Nephron progenitor cell (in vitro differentiated cells): ENCODE results near the gene CTNNB1.

Experiments used
- DNase-seq: peaks from one replicate; pipeline ENCODE4 v3.0.0; 2021
- H3K27ac Mint-ChIP-seq: 2 replicates; pipeline ENCODE4 v1.8.0; 2021; ENCODE audit warnings: mild to moderate bottlenecking, moderate library complexity, mixed read lengths
- H3K27me3 Mint-ChIP-seq: 2 replicates; pipeline ENCODE4 v1.8.0; 2021; ENCODE audit warnings: mild to moderate bottlenecking, low read depth, mixed read lengths; ENCODE audit not compliant: poor library complexity
- H3K36me3 Mint-ChIP-seq: 2 replicates; pipeline ENCODE4 v1.8.0; 2021; ENCODE audit warnings: low read depth, mixed read lengths
- H3K4me1 Mint-ChIP-seq: 2 replicates; pipeline ENCODE4 v1.8.0; 2021; ENCODE audit warnings: mixed read lengths
- H3K4me3 Mint-ChIP-seq: 2 replicates; pipeline ENCODE4 v1.8.0; 2021; ENCODE audit warnings: mild to moderate bottlenecking, moderate library complexity, mixed read lengths
- H3K9me3 Mint-ChIP-seq: 2 replicates; pipeline ENCODE4 v1.8.0; 2021; ENCODE audit warnings: mild to moderate bottlenecking, moderate library complexity, mixed read lengths
- TF ChIP-seq, protein P1 (sequence below): fragments of 200-600 bp; sonication (generic); IDR thresholded peaks from 2 replicates; pipeline ENCODE4 v1.5.0; 2021; ENCODE audit warnings: antibody characterized with exemption

The CTNNB1 gene

DNA sequence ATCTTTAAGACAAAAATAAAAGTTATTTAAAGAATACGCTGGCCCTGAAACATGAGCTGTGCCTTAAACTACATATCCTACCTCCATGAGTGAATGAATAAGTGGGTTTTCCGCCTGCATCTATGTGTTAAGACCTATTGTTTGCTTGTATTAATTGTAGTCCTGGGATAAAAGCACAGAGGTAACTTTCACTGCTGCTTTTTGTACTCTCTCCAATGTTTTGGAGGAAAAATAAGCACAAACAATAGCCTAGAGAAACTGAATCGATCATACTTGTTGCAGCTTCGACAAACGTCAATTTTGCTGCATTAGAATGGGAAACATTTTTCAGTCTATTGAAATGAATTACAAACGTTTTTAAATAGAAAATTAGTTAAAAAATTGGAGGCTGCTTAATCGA lies 1.3 kb upstream of the CTNNB1 start:
- peak overlapping the region; percentile 88 for H3K4me3 Mint-ChIP-seq
- H3K36me3 Mint-ChIP-seq = no peaks in the 10 kb centered on the region
- no peak for DNase-seq
- peaks cover 3% of the 10 kb centered on the region for H3K27me3 Mint-ChIP-seq
- peaks cover 33% of the 10 kb centered on the region for H3K4me1 Mint-ChIP-seq
- no peak overlapping the region for H3K27ac Mint-ChIP-seq
- TF ChIP-seq, protein P1, sequence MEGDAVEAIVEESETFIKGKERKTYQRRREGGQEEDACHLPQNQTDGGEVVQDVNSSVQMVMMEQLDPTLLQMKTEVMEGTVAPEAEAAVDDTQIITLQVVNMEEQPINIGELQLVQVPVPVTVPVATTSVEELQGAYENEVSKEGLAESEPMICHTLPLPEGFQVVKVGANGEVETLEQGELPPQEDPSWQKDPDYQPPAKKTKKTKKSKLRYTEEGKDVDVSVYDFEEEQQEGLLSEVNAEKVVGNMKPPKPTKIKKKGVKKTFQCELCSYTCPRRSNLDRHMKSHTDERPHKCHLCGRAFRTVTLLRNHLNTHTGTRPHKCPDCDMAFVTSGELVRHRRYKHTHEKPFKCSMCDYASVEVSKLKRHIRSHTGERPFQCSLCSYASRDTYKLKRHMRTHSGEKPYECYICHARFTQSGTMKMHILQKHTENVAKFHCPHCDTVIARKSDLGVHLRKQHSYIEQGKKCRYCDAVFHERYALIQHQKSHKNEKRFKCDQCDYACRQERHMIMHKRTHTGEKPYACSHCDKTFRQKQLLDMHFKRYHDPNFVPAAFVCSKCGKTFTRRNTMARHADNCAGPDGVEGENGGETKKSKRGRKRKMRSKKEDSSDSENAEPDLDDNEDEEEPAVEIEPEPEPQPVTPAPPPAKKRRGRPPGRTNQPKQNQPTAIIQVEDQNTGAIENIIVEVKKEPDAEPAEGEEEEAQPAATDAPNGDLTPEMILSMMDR = no peak
- H3K9me3 Mint-ChIP-seq = no peaks in the 10 kb centered on the region

DNA sequence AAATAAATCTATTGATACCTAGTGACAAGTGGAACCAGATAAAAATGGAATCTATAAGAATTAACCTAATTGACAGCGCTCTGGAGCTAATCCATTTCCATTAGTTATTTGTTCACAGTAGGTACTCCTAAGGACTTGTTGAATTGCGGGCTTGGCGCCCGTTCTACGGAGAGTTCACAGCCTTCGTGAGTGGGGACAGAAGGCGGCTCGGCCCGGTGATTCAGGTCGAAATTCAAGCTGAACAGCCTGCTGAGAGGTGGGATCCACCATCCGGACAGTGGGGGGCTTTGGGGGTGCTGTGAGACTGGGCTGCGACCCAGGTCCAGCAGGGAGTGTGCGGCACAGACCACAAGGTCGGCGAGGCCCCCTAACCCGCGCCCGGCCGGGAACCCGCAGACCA lies 779 bp upstream of the CTNNB1 start:
- Mint-ChIP-seq H3K4me1 (peaks cover 38% of the 10 kb centered on the region), H3K36me3 (no peaks in the 10 kb centered on the region), H3K4me3 (peak overlapping the region; percentile 88), H3K27ac (no peak overlapping the region), H3K9me3 (no peaks in the 10 kb centered on the region), H3K27me3 (peaks cover 3% of the 10 kb centered on the region)
- DNase-seq = no peak
- TF ChIP-seq, protein P1 = no peak

DNA sequence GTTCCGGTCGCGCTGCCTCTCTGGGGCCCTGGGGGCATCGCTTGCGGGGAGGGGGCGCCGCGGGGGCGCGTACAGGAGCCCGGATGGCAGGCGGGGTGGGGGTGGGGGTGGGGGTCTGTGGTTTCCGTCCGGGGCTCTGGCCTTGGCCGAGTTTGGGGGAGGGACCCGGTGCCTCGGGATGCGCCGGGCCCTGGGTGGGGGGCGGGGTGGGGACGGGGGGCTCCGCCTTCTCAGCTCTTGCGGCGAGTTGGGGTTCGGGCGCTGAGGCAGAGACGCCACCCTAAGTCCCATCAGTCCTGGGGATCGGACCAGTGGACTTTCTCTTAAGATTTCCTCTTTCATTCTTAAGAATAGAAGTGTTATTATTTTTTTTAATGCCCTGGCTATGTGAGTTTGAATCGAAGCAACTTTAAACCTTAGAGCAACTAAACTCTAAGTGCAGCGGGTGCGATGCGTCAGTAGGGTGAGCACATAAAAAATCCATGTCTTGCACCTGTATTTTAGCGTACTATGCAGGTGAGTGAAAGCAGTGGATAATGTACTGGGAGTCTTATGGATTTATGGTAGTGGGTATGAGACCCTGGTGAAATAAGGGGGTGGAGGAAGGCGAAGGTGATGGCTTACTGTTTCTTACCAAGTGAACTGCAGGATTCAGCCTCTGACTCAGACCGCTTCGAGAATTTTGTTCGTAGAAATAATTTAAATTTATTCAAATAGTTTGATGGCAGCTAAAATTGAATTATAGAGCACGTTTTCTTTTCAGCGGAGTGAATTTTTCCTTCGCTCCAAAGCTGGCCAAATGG lies 762 bp downstream of the CTNNB1 start:
- peak overlapping the region; percentile 69 for H3K27ac Mint-ChIP-seq
- peaks cover 3% of the 10 kb centered on the region for H3K27me3 Mint-ChIP-seq
- TF ChIP-seq, protein P1 = no peak
- H3K4me3 Mint-ChIP-seq = peak overlapping the region; percentile 99
- H3K9me3 Mint-ChIP-seq = no peaks in the 10 kb centered on the region
- H3K36me3 Mint-ChIP-seq = peaks cover 3% of the 10 kb centered on the region
- H3K4me1 Mint-ChIP-seq = peaks cover 53% of the 10 kb centered on the region
- DNase-seq = no peak

DNA sequence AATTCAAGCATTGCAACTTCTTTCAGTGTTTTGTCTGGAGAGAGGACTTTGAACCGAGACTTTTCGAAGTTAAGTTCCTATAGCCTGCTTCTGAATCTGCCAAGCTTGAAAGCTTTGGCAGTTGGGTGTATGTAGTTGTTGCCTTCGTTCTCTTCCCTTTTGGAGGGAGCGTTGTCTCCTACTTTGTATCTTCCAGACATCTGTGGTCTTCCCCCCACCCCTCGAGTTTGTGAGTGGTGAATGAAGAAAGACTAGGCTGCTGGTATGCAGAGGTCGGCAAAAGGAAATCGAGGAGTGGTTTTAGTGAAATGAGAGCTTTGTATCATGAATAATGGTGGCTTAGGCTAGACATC lies 1.3 kb downstream of the CTNNB1 start:
- DNase-seq = peak; percentile 22
- Mint-ChIP-seq H3K27me3 (peaks cover 3% of the 10 kb centered on the region), H3K36me3 (peaks cover 4% of the 10 kb centered on the region), H3K4me1 (peaks cover 57% of the 10 kb centered on the region), H3K4me3 (peak overlapping the region; percentile 99), H3K27ac (peak overlapping the region; percentile 97), H3K9me3 (no peaks in the 10 kb centered on the region)
- TF ChIP-seq, protein P1 = no peak

DNA sequence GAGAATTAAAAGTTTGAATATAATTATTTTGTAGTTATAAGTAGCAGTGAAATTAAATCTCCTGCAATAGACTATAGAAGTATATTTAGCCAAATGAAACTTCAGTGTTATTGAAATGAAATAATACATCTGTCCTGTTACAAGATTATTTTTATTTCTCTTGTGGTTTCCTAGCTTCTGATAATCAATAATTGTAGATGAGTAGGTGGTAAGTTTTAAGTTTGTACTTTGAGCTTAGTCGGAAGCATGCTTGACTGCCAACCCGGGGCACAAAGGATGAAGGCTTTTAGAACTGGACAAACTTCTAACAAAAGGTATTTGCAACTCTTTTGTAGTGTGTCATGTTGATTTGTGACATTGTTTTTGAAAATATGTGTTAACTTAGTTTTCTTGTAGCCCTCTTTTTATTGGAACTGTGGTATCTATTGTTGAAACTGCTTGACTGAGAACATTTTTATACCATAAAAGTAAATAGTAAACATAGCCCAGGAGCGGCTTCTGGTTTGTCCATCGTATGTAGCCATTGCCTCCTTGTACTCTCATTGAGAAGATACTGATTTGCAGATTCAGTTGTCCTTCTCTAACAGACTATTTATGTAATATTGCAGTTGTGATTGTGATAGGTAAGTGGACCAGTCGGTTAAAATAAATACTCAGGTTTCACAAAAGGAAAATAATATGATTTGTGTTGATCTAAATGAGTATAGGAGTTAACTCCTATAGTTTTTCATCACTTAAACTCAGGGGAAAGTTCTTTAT lies 2.9 kb downstream of the CTNNB1 start:
- Mint-ChIP-seq H3K9me3 (no peaks in the 10 kb centered on the region), H3K27me3 (no peaks in the 10 kb centered on the region), H3K27ac (peak overlapping the region; percentile 21), H3K4me3 (peak overlapping the region; percentile 99), H3K4me1 (peaks cover 72% of the 10 kb centered on the region), H3K36me3 (peaks cover 20% of the 10 kb centered on the region)
- no peak for DNase-seq
- TF ChIP-seq, protein P1 = no peak
